Measurements from ENCODE around the gene SPARCL1.

GRCh38 chr4:87547016-87547708 is 18.0 kb upstream of the SPARCL1 start:
- TF ChIP-seq, protein P1, sequence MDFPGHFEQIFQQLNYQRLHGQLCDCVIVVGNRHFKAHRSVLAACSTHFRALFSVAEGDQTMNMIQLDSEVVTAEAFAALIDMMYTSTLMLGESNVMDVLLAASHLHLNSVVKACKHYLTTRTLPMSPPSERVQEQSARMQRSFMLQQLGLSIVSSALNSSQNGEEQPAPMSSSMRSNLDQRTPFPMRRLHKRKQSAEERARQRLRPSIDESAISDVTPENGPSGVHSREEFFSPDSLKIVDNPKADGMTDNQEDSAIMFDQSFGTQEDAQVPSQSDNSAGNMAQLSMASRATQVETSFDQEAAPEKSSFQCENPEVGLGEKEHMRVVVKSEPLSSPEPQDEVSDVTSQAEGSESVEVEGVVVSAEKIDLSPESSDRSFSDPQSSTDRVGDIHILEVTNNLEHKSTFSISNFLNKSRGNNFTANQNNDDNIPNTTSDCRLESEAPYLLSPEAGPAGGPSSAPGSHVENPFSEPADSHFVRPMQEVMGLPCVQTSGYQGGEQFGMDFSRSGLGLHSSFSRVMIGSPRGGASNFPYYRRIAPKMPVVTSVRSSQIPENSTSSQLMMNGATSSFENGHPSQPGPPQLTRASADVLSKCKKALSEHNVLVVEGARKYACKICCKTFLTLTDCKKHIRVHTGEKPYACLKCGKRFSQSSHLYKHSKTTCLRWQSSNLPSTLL (IDR thresholded peaks at IDR 0.05), result no peak
- TF ChIP-seq TCF7L2 (IDR thresholded peaks at IDR 0.05; ENCODE audit: low read depth, low read length) (no peak), ARID2 (IDR thresholded peaks at IDR 0.05) (no peak), NFXL1 (CRISPR knock-in tag; IDR thresholded peaks at IDR 0.05) (no peak), HDGF (IDR thresholded peaks at IDR 0.05) (no peak), PHB2 (IDR thresholded peaks at IDR 0.05; ENCODE audit: low read depth) (no peak)

All from K562 (cell line).